Panc1 (cell line): ENCODE measurements around the gene PTPRK.

ENCODE experiments used
- CTCF ChIP-seq: fragments of 450-650 bp; IDR thresholded peaks from 2 replicates; pipeline ENCODE4 v1.5.1; 2017; ENCODE audit warnings: mild to moderate bottlenecking
- TF ChIP-seq, protein P1 (sequence below), 2 experiments: IDR thresholded peaks; 2 replicates each; pipeline ENCODE4 v1.6.1; 2011 to 2012; ENCODE audit warnings: low read depth in 2 of 2, control low read depth in 1 of 2, low read length in 1 of 2, mild to moderate bottlenecking in 1 of 2, moderate library complexity in 1 of 2; ENCODE audit not compliant: insufficient read depth in 1 of 2

DNA sequence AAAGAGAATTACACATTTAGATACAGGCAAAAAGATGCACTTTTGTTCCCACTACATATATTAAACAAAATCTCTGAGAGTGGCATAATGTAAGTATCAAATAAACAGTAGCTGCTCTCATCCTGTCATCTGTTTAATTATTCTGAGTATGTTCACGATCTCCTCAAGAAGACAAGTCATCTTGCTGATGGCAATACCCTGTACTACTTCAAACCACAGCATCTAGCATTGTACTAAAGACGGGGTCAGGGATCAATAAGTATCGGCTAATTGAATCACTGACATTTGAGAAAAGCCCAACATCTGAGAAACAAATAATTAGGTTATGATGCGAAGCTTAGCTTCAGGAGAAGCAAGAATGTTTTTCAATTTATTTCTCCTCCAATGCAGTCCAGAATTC, 175.1 kb downstream of the PTPRK start:
- no peak for TF ChIP-seq CTCF
- TF ChIP-seq, protein P1, sequence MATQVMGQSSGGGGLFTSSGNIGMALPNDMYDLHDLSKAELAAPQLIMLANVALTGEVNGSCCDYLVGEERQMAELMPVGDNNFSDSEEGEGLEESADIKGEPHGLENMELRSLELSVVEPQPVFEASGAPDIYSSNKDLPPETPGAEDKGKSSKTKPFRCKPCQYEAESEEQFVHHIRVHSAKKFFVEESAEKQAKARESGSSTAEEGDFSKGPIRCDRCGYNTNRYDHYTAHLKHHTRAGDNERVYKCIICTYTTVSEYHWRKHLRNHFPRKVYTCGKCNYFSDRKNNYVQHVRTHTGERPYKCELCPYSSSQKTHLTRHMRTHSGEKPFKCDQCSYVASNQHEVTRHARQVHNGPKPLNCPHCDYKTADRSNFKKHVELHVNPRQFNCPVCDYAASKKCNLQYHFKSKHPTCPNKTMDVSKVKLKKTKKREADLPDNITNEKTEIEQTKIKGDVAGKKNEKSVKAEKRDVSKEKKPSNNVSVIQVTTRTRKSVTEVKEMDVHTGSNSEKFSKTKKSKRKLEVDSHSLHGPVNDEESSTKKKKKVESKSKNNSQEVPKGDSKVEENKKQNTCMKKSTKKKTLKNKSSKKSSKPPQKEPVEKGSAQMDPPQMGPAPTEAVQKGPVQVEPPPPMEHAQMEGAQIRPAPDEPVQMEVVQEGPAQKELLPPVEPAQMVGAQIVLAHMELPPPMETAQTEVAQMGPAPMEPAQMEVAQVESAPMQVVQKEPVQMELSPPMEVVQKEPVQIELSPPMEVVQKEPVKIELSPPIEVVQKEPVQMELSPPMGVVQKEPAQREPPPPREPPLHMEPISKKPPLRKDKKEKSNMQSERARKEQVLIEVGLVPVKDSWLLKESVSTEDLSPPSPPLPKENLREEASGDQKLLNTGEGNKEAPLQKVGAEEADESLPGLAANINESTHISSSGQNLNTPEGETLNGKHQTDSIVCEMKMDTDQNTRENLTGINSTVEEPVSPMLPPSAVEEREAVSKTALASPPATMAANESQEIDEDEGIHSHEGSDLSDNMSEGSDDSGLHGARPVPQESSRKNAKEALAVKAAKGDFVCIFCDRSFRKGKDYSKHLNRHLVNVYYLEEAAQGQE (IDR thresholded peaks at IDR 0.05; ENCODE audit: insufficient read depth in 1 of 2, low read depth in 2 of 2, low read length in 1 of 2) = no peak
